Activated T-cell treated with anti-CD3 and anti-CD28 coated beads, Interleukin-2, amount 50 U/mL, for 24 hours (primary cell): ENCODE measurements around the gene PYCR2.

Experiments used
- DNase-seq: peaks from one replicate; pipeline ENCODE4 v3.0.0-alpha.2; 2020
- H3K27ac Mint-ChIP-seq: 2 replicates; pipeline ENCODE4 v1.8.0; 2020; ENCODE audit warnings: mild to moderate bottlenecking, mixed read lengths
- H3K27me3 Mint-ChIP-seq: 2 replicates; pipeline ENCODE4 v1.8.0; 2020; ENCODE audit warnings: mixed read lengths
- H3K36me3 Mint-ChIP-seq: 2 replicates; pipeline ENCODE4 v1.8.0; 2020; ENCODE audit warnings: low read depth, mixed read lengths
- H3K4me1 Mint-ChIP-seq: 2 replicates; pipeline ENCODE4 v1.8.0; 2020; ENCODE audit warnings: low read depth, mixed read lengths
- H3K4me3 Mint-ChIP-seq: 2 replicates; pipeline ENCODE4 v1.8.0; 2020; ENCODE audit warnings: mild to moderate bottlenecking, moderate library complexity, mixed read lengths
- H3K9me3 Mint-ChIP-seq: 2 replicates; pipeline ENCODE4 v1.8.0; 2020; ENCODE audit warnings: mixed read lengths

PYCR2 gene

GRCh38 chr1:225873281-225873850 lies 50.7 kb downstream of the PYCR2 start:
- Mint-ChIP-seq H3K36me3 (peaks cover 72% of the 10 kb centered on the region), H3K27ac (peak overlapping the region; percentile 53), H3K4me3 (no peak overlapping the region), H3K27me3 (no peaks in the 10 kb centered on the region), H3K9me3 (no peaks in the 10 kb centered on the region), H3K4me1 (peaks cover 60% of the 10 kb centered on the region)
- DNase-seq, result no peak

DNA sequence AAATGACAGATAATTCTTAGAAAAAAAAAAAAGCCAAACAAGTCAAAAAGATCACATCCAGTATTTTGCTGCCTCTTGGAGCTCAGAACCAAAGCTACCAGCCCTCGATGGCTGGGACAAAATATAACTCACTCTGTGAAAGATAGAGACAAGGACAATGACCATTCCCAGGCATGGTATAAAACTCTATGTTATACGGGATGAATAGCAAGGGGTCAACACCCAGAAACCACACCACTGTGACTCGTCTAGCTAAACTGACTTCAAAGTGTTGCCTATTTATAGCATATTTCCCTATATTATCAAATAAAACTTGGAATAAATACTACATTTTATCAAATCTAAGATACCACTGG lies 52.0 kb downstream of the PYCR2 start:
- Mint-ChIP-seq H3K36me3 (peaks cover 76% of the 10 kb centered on the region), H3K4me1 (peaks cover 61% of the 10 kb centered on the region)

DNA sequence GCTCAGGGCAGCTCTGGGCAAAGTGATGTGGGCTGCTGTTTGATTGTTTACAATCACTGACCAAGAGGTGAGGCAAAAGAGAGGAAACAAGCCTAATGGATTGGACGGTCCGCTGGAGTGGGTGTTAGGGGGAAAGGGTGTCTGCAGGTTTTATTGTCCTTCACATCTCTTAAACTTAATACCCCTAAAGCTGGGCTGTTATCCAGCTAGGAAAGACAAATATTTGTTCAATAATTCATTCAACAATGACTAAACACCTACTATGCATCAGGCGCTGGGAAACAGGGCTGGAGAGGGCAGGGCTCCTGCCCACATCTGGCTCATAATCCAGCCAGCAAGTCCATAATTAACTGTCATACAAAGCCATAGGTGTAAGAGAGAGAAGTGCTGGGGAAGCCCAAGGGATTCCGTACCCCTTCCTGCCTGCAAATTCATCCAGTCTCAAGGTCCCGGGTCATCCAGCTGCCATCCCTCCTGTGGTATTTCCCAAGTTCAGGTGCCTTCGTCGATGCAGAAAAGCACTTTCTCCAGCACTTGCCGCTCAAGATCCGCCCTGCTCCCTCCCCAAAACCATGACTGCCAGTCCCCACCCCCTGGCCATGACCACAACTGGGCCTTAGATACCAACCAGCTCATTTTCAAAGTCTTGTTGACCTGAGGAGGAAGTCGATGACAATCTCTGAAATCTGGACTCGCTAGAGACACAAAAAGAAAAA lies 52.5 kb downstream of the PYCR2 start:
- Mint-ChIP-seq H3K36me3 (peaks cover 79% of the 10 kb centered on the region), H3K4me3 (no peak overlapping the region)

More for the DNA sequence above, 52.0 kb downstream of the PYCR2 start:
- Mint-ChIP-seq H3K4me3 (no peak overlapping the region), H3K27me3 (no peaks in the 10 kb centered on the region), H3K9me3 (no peaks in the 10 kb centered on the region), H3K27ac (peak overlapping the region; percentile 2)
- DNase-seq, result no peak

GRCh38 chr1:225870911-225871310 lies 53.1 kb downstream of the PYCR2 start:
- H3K27me3 Mint-ChIP-seq, result no peaks in the 10 kb centered on the region
- peak overlapping the region; percentile 27 for H3K27ac Mint-ChIP-seq
- no peak for DNase-seq
- peaks cover 81% of the 10 kb centered on the region for H3K36me3 Mint-ChIP-seq
- H3K9me3 Mint-ChIP-seq, result no peaks in the 10 kb centered on the region
- H3K4me3 Mint-ChIP-seq, result no peak overlapping the region
- H3K4me1 Mint-ChIP-seq, result peaks cover 62% of the 10 kb centered on the region

More for the DNA sequence above, 52.5 kb downstream of the PYCR2 start:
- Mint-ChIP-seq H3K9me3 (no peaks in the 10 kb centered on the region), H3K27ac (peak overlapping the region; percentile 2), H3K4me1 (peaks cover 62% of the 10 kb centered on the region), H3K27me3 (no peaks in the 10 kb centered on the region)
- no peak for DNase-seq
